ENCODE results near the gene AHSP.
"Not testable (repeated sequence)": the region's sequence is repeated elsewhere in the genome, so short reads cannot be mapped to it uniquely, and the experiment has no call there.

AHSP gene, protein sequence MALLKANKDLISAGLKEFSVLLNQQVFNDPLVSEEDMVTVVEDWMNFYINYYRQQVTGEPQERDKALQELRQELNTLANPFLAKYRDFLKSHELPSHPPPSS

DNA sequence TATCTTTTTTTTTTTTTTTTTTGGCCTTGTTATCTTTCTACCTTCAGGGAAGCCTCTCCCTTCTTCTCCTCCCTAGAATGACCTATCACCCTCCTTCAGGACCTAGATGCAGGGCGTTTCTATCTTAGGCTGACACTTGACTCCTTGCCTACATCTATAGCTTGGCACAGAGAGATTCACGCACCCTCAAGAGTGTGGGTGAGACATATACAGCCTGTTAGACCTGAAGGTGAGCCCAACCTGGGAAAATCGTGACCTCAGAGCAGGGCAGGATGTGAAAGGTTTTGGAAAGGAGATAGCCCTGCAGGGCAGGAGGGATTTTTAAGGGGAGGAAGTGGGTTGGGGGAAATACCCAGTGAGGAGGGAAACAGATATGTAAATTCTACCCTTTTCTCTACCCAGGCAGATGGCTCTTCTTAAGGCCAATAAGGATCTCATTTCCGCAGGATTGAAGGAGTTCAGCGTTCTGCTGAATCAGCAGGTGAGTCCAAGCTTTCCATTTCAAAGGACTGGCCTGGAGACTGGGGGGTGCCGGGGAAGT, at the start of gene AHSP:
TSS of gene AHSP (plus strand) at position 167 of the 541 bp plus-strand sequence. CDS start at position 407, 240 bp downstream.
- DNase-seq = no peak

DNA sequence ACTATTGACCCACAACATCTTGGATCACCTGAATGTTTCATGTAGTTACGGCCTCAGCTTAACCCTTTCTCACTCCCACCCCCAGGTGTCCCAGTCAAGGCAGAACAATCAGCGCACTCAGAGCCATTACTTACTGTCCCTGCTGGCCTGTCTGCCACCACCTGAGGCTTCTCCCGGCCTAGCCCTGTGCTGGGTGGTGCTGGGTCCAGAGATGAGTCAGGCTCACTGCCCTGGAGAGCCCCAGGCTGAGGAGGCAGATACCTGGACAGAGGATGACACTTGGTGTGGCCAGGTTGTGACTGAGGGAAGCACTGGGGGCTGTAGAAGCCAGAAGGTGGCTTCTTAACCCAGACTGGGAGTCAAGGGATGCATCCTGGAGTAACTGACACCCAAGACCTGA, 48.7 kb upstream of the AHSP start:
- DNase-seq = no peak

DNA sequence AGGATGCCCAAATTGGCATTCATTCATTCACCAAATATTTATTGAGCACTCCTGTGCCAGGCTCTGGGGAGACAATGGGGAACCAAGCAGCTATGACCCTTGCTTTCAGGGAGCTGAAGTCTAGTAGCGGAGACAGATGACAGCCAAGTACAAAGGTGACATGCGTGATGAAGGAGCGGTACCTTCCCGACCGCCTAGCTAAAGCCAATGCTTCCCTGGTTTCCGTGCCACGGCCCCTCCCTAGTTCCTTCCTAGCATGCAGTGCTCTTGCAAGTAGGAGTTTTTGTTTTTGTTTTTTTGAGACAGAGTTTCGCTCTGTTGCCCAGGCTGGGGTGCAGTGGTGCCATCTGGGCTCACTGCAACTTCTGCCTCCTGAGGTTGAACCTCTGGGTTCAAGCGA, 47.9 kb upstream of the AHSP start:
- no peak for DNase-seq

DNA sequence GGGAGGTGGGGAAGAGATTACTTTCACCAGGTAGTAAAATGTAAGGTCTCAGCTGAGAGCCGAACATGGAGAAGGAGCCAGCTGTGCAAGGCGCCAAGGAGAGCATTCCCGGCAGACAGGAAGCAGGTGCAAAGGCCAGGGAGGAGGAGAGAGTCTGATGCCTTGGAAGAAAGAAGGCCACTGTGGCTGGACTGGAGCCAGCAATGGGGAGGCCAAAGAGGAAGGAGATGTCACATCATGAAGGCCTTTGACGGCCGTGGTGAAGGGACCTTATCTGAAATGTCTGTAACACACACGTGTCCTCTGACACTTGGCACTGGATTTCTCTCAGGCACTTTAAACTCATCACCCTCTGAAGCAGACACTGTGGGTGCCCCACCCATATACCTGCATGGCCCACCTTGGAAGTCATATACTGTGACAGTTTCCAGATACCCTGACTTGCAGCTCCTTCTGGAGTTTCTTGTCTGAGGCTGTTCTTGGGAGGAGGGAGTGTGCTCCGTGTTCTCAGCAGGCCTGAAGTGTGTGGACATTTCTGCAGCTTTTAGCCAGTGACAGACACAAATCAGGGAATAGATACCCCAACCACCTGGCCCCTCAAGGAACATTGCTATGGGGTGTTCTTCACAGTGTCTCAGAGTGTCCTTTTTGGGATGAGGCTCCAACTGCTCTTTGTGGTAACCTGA, 46.7 kb upstream of the AHSP start:
- peak; percentile 40 for DNase-seq

DNA sequence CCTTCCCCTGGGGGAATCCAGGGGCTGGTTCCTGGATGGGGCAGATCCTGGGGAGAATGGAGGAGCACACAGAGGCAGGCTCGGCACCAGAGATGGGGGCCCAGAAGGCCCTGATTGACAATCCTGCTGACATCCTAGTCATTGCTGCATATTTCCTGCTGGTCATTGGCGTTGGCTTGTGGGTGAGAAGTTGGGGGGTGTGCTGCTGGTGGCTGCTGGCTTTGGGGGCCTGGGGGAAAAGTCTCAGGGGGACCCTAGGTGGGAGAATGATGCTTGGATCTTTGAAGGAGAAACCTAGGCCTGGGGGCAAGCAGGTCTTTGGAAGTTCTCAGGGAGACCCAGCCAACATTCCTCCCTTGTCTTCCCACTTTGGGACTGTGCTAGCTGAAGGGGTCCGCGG, 44.6 kb upstream of the AHSP start, which contains the start of gene SLC5A2:
TSS of gene SLC5A2 (plus strand) at position 43 of the 400 bp plus-strand sequence. CDS start at position 57, 14 bp downstream.
- peak; percentile 21 for DNase-seq

DNA sequence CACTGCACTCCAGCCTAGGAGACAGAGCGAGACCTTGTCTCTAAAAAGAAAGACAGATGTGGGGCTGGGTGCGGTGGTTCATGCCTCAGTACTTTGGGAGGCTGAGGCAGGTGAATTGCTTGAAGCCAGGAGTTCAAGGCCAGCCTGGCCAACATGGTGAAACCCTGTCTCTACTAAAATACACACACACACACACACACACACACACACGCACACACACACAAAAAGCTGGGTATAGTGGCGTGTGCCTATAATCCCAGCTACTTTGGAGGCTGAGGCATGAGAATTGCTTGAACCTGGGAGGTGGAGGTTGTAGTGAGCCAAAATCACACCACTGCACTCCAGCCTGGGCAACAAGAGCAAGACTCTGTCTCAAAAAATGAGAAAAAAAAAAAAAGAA, 43.7 kb upstream of the AHSP start:
- DNase-seq = not testable (repeated sequence)

DNA sequence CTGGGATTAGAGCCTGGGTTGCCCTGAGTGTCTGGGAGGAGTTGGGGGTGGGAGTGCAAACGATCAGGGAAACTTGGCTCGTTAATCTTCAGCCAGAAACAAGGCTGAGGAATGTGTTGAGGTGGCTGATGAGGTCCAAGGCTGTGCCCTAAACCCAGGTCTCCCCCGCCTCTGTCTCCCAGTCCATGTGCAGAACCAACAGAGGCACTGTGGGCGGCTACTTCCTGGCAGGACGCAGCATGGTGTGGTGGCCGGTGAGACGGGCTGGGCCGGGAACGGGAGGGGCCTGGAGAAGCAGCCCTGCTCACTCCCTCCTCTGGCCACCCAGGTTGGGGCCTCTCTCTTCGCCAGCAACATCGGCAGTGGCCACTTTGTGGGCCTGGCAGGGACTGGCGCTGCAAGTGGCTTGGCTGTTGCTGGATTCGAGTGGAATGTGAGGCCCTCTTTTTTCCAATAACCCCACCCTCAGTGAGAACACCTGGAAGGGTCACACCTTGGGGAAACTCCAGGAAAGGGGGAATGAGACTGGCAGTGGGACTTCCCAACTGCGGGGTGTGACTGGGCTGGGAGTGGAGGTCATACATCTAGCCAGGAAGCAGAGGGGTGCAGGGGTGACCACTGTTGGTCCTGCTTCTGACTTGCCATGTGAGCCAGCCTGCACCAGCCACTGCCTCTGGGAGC, 43.1 kb upstream of the AHSP start:
- peak; percentile 45 for DNase-seq

DNA sequence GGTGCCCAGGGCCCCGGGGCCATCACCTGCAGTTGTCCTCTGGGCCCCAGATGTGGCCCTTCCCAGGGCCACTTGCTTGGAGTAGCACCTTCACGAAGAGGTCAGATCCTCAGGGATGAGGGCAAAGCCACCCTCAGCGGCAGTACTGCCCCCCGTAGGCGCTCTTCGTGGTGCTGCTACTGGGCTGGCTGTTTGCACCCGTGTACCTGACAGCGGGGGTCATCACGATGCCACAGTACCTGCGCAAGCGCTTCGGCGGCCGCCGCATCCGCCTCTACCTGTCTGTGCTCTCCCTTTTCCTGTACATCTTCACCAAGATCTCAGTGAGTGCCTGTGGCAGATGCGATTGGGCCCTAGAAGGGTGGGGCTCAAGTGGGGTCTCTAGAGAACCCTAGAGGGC, 42.1 kb upstream of the AHSP start:
- peak; percentile 20 for DNase-seq

DNA sequence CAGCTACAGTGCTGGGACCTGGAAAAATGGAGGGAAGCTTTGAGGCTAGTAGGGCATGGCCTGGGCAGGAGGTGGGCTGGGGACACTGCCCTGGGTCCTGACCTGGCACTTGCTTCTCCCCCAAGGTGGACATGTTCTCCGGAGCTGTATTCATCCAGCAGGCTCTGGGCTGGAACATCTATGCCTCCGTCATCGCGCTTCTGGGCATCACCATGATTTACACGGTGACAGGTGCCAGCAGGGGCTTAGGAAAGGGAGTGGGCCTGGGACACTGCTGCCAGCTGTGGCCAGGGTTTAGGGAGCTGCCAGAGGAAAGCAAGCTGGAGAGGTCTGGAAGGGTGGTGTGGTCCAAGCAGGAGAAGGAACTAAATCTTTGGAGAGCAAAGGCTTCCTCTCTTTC, 41.7 kb upstream of the AHSP start:
- peak; percentile 70 for DNase-seq

DNA sequence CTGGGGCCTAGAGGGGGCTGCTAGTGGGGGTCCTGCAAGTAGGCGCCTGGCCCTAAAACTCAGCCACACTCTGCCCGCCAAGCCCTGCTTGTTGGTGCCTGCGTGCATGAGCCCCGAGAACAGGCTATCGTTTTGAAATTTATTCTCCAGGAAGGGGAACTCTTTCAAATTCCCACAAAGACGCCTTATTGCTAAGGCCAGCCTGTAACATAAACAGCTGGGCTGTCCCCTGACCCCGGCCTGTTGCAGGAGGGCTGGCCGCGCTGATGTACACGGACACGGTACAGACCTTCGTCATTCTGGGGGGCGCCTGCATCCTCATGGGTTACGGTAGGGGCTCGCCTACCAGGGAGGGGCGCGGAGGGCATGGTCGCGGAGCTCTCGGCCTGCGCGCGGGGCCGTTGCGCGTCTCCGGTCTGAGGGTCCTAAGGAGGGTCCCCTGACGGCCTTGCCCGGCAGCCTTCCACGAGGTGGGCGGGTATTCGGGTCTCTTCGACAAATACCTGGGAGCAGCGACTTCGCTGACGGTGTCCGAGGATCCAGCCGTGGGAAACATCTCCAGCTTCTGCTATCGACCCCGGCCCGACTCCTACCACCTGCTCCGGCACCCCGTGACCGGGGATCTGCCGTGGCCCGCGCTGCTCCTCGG, 40.5 kb upstream of the AHSP start:
- DNase-seq = peak; percentile 32

DNA sequence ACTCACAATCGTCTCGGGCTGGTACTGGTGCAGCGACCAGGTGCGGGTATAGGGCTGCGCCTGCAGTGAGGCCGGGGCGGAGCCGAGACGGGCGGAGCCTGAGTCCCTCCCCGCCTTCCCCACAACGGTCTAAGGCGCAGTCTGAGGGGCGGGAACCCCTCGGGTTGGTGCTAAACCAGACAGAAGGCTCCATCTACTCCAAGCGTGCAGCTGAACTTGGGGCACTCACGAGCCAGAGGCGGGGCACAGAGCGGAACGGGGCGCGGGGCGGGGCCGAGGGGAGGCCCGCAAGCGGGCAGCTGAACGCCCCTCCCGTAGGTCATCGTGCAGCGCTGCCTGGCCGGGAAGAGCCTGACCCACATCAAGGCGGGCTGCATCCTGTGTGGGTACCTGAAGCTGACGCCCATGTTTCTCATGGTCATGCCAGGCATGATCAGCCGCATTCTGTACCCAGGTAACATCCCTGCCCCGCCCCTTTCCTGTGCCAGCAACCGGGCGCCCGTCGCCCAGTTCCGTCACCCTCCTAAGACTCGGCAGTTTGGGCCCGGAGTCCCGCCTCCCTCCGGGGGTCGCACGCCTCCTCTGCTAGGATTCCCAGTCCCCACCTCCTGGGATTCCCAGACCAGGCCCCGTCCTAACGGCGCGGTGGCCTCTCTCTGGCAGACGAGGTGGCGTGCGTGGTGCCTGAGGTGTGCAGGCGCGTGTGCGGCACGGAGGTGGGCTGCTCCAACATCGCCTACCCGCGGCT, 39.8 kb upstream of the AHSP start:
- peak; percentile 67 for DNase-seq

DNA sequence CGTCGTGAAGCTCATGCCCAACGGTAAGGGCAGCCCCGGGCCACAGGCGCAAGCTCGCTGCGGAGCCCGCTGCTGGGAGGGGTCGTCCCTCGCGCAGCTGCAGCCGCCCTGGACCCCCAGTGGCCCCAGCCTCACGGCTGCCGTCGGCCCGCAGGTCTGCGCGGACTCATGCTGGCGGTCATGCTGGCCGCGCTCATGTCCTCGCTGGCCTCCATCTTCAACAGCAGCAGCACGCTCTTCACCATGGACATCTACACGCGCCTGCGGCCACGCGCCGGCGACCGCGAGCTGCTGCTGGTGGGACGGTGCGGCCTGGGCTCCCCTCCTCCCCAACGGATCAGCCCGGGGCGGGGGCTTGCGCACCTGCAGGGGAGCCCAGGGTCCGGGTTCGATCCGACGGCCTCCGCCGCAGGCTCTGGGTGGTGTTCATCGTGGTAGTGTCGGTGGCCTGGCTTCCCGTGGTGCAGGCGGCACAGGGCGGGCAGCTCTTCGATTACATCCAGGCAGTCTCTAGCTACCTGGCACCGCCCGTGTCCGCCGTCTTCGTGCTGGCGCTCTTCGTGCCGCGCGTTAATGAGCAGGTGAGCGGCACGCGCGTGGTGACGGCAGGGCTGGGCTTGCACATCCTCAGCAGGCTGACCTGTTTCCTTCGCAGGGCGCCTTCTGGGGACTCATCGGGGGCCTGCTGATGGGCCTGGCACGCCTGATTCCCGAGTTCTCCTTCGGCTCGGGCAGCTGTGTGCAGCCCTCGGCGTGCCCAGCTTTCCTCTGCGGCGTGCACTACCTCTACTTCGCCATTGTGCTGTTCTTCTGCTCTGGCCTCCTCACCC, 39.0 kb upstream of the AHSP start:
- DNase-seq = peak; percentile 60

DNA sequence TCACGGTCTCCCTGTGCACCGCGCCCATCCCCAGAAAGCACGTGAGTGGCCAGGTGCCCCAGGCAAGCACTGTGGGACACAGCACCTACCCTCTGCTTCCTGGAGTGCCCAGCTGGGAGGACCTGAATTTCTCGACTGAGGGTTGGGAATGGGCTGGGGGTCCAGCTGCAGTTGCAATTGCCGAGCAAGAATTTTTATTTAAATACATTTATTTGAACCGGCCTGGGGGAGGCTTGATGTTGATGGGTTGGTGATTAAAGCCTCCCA, 38.5 kb upstream of the AHSP start:
- DNase-seq = no peak

DNA sequence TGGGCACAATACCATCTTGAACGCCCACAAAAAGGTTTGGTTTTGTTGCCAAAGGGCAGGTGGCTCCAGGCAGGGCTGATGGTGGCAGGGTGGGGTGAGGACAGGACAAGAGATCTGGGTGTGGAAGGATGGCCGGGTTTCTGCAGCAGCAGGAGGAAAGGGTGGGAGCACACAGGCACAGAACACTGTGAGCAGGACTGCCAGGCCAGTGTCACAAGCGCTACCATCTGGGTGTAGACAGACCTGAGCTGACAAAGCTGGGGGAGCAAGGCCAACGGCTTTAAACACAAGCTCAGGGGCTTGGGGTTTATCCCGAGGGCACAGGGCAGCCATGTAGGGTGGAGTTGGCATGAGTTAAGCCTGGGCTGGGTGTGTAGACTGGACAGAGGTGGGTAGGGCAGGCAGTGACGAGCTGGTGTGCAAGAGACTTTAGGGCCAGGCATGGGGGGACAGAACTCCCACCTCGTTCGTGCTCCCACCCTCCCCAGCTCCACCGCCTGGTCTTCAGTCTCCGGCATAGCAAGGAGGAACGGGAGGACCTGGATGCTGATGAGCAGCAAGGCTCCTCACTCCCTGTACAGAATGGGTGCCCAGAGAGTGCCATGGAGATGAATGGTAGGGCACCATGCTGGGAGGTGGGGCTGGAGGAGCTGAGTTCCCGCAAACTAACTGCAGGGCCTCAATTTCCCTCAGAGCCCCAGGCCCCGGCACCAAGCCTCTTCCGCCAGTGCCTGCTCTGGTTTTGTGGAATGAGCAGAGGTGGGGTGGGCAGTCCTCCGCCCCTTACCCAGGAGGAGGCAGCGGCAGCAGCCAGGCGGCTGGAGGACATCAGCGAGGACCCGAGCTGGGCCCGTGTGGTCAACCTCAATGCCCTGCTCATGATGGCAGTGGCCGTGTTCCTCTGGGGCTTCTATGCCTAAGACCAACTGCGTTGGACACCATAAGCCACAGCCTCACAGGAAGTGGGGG, 37.8 kb upstream of the AHSP start:
- peak; percentile 32 for DNase-seq

DNA sequence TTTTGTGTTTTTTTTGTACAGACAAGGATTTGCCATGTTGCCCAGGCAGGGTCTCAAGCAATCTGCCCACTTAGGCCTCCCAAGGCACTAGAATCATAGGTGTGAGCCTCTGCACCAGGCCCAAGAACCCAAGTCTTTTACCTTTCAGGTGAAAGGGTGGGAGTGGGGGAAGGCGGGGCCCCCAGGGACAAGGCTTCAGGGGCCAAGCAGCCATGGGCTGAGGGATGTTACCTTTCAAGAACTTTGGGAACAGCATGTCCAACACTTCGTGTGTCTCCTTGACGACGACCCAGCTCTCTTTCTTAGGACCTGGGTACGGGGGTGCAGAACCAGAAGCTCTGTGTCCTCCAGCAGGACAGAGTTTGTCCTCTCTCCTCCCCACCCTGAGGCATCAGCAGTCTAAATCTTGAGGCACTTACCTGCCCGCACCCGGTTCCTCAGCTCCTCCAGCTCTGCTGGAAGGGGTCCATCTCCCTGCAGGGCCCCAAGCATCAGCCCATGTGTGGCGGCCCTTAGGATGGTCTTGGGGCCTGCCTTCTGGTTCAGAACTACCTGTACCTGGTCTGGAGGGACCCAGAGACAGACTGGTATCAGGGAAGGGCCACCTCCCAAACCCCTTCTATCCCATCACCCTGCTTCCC, 35.8 kb upstream of the AHSP start:
- no peak for DNase-seq

DNA sequence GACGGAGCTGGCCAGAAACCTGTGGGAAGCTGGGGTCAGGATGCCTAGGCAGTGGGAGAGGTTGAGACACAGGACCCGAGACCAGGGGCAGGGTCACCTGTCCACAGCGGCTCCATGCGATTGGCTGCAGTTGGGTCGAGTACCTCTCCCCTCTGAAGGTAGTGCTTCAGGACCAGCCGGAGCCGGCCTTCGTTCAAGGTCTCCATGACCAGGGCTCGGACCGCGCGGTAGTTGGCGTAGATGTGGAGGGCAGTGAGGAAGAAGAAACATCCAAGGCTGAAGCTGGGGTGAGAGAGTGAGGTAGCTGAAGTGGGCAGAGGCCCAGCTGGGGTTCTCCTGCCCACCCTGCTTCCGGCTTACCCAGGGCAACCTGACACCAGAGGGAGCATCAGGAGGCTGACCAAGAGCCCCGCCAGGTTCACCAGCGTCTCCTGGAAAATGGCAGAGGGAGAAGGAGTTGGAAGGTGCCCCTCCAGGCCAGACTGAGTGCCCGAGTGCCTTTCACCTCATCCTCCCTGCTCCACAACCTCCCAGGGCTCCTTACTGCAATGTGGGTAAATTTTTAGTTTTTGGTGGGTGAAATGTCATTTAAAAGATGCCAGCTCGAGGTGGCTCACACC, 34.1 kb upstream of the AHSP start:
- no peak for DNase-seq

DNA sequence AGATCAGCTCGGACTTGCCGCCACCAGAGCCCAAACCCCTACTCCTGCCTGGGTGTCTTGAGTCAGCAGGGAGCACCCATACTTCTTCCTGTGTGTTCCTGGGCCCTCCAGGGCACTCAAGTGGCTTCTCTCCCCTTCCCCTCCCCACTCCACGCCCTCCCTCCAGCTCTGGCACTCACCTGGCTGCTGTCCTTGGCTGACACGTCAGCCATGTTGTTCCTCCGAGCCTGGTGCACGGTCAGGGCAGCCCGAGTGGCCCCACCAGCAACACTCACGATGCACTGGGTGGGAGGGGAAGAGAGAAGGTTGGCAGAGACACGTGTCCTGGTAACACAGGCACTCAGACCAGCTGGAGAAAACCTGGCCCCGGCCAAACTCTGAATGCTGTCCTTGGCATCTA, 31.0 kb upstream of the AHSP start:
- DNase-seq = no peak

DNA sequence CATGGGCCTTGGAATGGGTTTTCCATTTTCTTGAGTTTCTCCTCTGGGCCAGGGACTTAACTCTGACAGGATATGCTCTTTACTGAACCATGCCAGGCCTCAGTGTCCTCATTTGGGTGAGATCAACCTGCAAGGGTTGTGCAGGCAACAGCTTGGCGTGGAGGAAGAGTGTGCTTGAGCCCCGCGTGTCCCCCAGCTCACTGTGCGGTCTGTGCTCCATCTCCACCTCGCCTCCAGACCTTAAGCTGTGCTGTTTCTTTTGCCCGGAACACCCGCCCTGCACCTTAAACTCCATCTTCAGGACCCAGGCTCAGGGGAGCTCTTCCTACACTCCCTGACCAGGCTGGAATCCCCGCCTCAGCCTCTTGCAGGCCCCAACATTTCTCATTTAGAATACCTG, 29.2 kb upstream of the AHSP start:
- no peak for DNase-seq

DNA sequence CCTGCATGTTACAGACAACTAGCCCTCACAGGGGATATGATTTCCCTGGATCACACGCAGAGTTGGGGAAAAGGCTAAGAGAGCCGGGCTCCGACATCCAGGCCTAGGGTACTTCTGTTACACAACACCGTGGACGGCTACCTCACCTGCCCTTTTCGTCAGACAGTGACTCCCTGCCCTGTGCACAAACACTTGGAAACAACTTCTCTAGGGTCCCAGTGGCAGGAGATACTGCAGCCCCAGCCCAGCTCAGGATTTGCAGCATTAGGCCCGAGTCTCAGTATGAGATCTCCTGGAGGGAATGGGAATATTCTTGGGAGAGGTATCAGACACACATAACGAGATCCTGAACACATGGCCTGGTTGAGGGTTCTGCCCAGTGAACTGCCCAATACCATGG, 27.8 kb upstream of the AHSP start:
- no peak for DNase-seq
